ENCODE measurements around the gene MPPED1. TPM values are rescaled to one million over a fixed set of nuclear protein-coding genes. Genes with fewer than 3 reads are reported as not detected.

MPPED1 gene
- total RNA-seq, 1 experiment from 2014 or later: 0.35 TPM

DNA sequence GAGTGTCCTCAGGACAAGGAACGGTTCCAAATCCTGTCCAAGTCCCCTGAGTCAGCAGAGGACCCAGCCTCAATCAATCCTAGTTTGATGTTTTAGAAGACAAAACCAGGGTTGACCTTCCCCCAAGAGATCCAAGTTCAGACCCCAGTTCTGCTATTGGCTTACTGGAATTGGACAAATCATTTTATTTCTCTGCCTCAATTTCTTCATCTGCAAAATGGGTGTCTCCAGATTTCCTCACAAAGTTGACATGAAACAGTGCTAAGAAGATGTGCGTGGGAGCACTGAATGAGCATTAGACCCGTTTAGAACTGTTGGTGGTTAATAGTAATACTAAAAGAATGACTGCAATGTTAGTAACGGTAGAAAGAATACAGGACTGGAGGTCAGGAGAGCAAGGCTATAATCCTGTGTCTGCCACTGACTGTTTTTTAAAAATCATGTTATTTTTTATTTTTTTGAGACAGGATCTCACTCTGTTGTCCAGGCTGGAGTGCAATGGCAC lies 35.8 kb upstream of the MPPED1 start (continued):
- TF ChIP-seq ZNF416 (CRISPR knock-in tag; IDR thresholded peaks at IDR 0.05) (no peak), IRF2 (CRISPR knock-in tag; IDR thresholded peaks at IDR 0.05; ENCODE audit: borderline replicate concordance, low read depth) (no peak), MXD4 (CRISPR knock-in tag; IDR thresholded peaks at IDR 0.05; ENCODE audit: borderline replicate concordance) (no peak), TEAD1 (CRISPR knock-in tag; IDR thresholded peaks at IDR 0.05) (no peak), ZNF219 (CRISPR knock-in tag; IDR thresholded peaks at IDR 0.05; ENCODE audit: borderline replicate concordance) (no peak), ZBTB21 (CRISPR knock-in tag; IDR thresholded peaks at IDR 0.05; ENCODE audit: borderline replicate concordance) (no peak)
- TF ChIP-seq, protein P1, sequence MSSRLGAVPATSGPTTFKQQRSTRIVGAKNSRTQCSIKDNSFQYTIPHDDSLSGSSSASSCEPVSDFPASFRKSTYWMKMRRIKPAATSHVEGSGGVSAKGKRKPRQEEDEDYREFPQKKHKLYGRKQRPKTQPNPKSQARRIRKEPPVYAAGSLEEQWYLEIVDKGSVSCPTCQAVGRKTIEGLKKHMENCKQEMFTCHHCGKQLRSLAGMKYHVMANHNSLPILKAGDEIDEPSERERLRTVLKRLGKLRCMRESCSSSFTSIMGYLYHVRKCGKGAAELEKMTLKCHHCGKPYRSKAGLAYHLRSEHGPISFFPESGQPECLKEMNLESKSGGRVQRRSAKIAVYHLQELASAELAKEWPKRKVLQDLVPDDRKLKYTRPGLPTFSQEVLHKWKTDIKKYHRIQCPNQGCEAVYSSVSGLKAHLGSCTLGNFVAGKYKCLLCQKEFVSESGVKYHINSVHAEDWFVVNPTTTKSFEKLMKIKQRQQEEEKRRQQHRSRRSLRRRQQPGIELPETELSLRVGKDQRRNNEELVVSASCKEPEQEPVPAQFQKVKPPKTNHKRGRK (CRISPR knock-in tag; IDR thresholded peaks at IDR 0.05; ENCODE audit: borderline replicate concordance): no peak
- TF ChIP-seq, protein P2, sequence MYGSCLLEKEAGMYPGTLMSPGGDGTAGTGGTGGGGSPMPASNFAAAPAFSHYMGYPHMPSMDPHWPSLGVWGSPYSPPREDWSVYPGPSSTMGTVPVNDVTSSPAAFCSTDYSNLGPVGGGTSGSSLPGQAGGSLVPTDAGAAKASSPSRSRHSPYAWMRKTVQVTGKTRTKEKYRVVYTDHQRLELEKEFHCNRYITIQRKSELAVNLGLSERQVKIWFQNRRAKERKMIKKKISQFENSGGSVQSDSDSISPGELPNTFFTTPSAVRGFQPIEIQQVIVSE (CRISPR knock-in tag; IDR thresholded peaks at IDR 0.05; ENCODE audit: borderline replicate concordance): no peak
- TF ChIP-seq, protein P3, sequence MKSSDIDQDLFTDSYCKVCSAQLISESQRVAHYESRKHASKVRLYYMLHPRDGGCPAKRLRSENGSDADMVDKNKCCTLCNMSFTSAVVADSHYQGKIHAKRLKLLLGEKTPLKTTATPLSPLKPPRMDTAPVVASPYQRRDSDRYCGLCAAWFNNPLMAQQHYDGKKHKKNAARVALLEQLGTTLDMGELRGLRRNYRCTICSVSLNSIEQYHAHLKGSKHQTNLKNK (CRISPR knock-in tag; IDR thresholded peaks at IDR 0.05): no peak

DNA sequence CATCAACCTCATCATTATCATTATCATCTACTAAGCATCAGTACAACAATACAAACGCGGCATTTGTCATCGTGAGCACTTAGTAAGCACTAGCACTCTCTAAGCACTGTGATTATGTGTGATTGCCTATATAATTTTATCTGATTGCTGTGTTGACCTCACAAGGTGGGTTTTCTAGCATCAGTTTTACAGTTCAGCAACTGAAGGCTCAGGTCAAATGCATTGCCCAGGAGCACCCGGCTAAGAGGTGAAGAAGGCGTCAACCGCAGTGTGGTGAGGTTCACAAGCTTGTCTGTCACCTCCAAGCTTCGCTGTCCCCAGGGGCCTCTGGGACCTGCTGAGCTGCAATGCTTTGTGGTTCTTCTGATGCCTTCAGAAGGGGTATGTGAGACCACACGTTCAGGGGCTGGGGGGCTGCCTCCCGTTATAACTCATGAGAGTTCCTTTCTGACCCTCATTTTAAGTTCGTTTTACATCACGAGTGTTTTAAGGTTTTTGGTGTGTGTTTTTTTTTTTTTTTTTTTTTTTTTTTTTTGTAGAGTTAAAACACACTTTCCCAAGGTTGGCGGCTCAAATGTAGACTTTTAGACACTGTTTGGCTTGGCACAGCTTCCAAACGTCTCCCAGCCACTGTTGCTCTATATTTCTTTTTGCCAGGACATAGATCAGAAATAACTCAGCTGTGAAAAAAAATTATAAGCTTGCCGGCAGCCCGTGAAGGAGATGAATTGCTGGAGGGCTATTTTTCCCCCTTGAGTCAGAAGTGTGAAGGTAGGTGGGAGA lies 34.9 kb upstream of the MPPED1 start:
- ChIA-PET POLR2A (no interaction called here), CTCF (interaction anchor here (1.3 to 3.4 kb wide), 4 partner anchors 31 to 149 kb away, joined by 3 to 14 read pairs (median 9); no protein-coding TSS in a partner anchor)
- no peak overlapping the region for H3K27ac Mint-ChIP-seq
- peaks cover 9% of the 10 kb centered on the region; the same call in 1 of the 2 replicates for H3K27me3 Mint-ChIP-seq (ENCODE audit: low read depth)
- no peak overlapping the region for H3K4me3 Mint-ChIP-seq
- H3K4me1 Mint-ChIP-seq: no peaks in the 10 kb centered on the region
- no peak for ATAC-seq
- no peak for DNase-seq (ENCODE audit: low spot score)
- H3K36me3 Mint-ChIP-seq: no peaks in the 10 kb centered on the region
- H3K9me3 Mint-ChIP-seq: peaks cover 10% of the 10 kb centered on the region
- TF ChIP-seq ZNF416 (CRISPR knock-in tag; IDR thresholded peaks at IDR 0.05): no peak
- TF ChIP-seq NR1H2 (CRISPR knock-in tag; IDR thresholded peaks at IDR 0.05): no peak
- TF ChIP-seq ESRRA (CRISPR knock-in tag; IDR thresholded peaks at IDR 0.05; ENCODE audit: borderline replicate concordance): no peak
- TF ChIP-seq SP1 (CRISPR knock-in tag; conservative IDR thresholded peaks at IDR 0.05): no peak
- TF ChIP-seq, protein P4, sequence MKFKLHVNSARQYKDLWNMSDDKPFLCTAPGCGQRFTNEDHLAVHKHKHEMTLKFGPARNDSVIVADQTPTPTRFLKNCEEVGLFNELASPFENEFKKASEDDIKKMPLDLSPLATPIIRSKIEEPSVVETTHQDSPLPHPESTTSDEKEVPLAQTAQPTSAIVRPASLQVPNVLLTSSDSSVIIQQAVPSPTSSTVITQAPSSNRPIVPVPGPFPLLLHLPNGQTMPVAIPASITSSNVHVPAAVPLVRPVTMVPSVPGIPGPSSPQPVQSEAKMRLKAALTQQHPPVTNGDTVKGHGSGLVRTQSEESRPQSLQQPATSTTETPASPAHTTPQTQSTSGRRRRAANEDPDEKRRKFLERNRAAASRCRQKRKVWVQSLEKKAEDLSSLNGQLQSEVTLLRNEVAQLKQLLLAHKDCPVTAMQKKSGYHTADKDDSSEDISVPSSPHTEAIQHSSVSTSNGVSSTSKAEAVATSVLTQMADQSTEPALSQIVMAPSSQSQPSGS (CRISPR knock-in tag; IDR thresholded peaks at IDR 0.05; ENCODE audit: borderline replicate concordance, low read depth): no peak

DNA sequence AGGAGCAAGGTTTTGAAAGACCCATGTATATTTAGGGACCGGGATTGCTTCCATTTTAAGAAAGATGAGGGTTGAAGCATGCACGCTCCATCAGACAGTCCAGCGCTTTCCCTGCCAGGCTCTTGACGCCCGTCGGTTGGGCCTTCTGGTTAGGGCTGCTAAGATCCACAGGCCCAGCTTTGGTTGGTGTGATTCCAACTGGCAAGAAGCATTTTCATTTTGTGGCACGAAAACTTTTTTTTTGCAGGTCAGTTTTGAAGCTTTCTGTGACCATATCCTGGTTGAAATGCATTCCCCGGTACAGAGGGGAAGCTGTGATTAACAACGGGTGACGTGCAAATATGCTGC lies 34.3 kb upstream of the MPPED1 start:
- Mint-ChIP-seq H3K4me1 (no peaks in the 10 kb centered on the region), H3K36me3 (no peaks in the 10 kb centered on the region), H3K27ac (no peak overlapping the region), H3K4me3 (no peak overlapping the region), H3K27me3 (ENCODE audit: low read depth) (peaks cover 9% of the 10 kb centered on the region; the same call in 1 of the 2 replicates), H3K9me3 (peaks cover 10% of the 10 kb centered on the region)
- TF ChIP-seq, protein P5, sequence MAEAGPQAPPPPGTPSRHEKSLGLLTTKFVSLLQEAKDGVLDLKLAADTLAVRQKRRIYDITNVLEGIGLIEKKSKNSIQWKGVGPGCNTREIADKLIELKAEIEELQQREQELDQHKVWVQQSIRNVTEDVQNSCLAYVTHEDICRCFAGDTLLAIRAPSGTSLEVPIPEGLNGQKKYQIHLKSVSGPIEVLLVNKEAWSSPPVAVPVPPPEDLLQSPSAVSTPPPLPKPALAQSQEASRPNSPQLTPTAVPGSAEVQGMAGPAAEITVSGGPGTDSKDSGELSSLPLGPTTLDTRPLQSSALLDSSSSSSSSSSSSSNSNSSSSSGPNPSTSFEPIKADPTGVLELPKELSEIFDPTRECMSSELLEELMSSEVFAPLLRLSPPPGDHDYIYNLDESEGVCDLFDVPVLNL (CRISPR knock-in tag; IDR thresholded peaks at IDR 0.05; ENCODE audit: borderline replicate concordance, low read depth): no peak
- no peak for TF ChIP-seq NFE2L1 (CRISPR knock-in tag; IDR thresholded peaks at IDR 0.05)
- TF ChIP-seq, protein P6, sequence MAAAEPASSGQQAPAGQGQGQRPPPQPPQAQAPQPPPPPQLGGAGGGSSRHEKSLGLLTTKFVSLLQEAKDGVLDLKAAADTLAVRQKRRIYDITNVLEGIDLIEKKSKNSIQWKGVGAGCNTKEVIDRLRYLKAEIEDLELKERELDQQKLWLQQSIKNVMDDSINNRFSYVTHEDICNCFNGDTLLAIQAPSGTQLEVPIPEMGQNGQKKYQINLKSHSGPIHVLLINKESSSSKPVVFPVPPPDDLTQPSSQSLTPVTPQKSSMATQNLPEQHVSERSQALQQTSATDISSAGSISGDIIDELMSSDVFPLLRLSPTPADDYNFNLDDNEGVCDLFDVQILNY (CRISPR knock-in tag; IDR thresholded peaks at IDR 0.05): no peak
- POLR2A ChIA-PET: interaction anchor here (1.3 kb wide), 1 partner anchor 14 kb away, joined by 4 read pairs; no protein-coding TSS in a partner anchor
- no peak for ATAC-seq
- CTCF ChIA-PET: interaction anchor here (1.3 to 3.4 kb wide), 4 partner anchors 31 to 149 kb away, joined by 3 to 14 read pairs (median 9); no protein-coding TSS in a partner anchor
- no peak for DNase-seq (ENCODE audit: low spot score)

Measured in WTC11 (cell line).